ENCODE data around the gene RGL1.

DNA sequence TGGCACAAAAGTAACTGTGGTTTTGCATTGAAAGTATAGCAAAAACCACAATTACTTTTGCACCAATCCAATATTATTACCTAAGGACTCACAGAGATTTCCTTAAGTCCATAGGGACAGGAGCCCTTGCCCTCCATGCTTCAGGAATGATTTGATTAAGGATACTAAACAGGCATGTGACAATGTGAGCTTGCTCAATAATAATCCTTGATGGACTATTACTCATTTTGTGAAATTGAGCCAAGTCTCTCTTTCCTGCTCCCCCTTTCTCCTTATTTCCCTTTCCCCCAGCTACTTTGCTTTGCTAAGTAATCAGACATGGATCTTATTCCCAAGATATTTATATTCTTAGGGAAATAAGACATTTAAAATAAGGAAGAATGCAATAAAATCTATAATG lies 21.6 kb upstream of the RGL1 start:
- no peak for TF ChIP-seq CTCF (IDR thresholded peaks at IDR 0.05)
- no peak for TF ChIP-seq POLR2A (IDR thresholded peaks at IDR 0.05)
